ENCODE data around the gene ATP6V1B1. TPM values are rescaled to one million over a fixed set of nuclear protein-coding genes. Genes with fewer than 3 reads are reported as not detected.

Gene ATP6V1B1
- total RNA-seq, 1 donor from 2014 or later: 3.7 TPM

- Mint-ChIP-seq H3K27ac (ENCODE audit: unreplicated experiment) (no peak overlapping the region), H3K4me3 (ENCODE audit: unreplicated experiment) (no peak overlapping the region), H3K27me3 (ENCODE audit: low read depth) (peaks cover 2% of the 10 kb centered on the region), H3K36me3 (ENCODE audit: low read depth) (no peaks in the 10 kb centered on the region), H3K4me1 (ENCODE audit: low read depth) (peaks cover 24% of the 10 kb centered on the region), H3K9me3 (ENCODE audit: low read depth) (no peaks in the 10 kb centered on the region)
- no peak for TF ChIP-seq CTCF (IDR thresholded peaks at IDR 0.05)
- DNase-seq (ENCODE audit: low spot score): no peak
These were observed 13.4 kb downstream of the ATP6V1B1 start for GRCh38 chr2:70949086-70949485.

- Mint-ChIP-seq H3K27ac (ENCODE audit: unreplicated experiment) (no peak overlapping the region), H3K36me3 (ENCODE audit: low read depth) (peaks cover 1% of the 10 kb centered on the region), H3K4me1 (ENCODE audit: low read depth) (peaks cover 5% of the 10 kb centered on the region), H3K27me3 (ENCODE audit: low read depth) (peaks cover 2% of the 10 kb centered on the region), H3K4me3 (ENCODE audit: unreplicated experiment) (no peak overlapping the region), H3K9me3 (ENCODE audit: low read depth) (no peaks in the 10 kb centered on the region)
- no peak for TF ChIP-seq CTCF (IDR thresholded peaks at IDR 0.05)
- no peak for DNase-seq (ENCODE audit: low spot score)
These were observed 19.2 kb downstream of the ATP6V1B1 start for GRCh38 chr2:70954886-70955285.

- Mint-ChIP-seq H3K36me3 (ENCODE audit: low read depth) (peaks cover 4% of the 10 kb centered on the region), H3K4me1 (ENCODE audit: low read depth) (peaks cover 5% of the 10 kb centered on the region), H3K9me3 (ENCODE audit: low read depth) (no peaks in the 10 kb centered on the region), H3K27me3 (ENCODE audit: low read depth) (peaks cover 2% of the 10 kb centered on the region), H3K27ac (ENCODE audit: unreplicated experiment) (no peak overlapping the region), H3K4me3 (ENCODE audit: unreplicated experiment) (no peak overlapping the region)
- no peak for TF ChIP-seq CTCF (IDR thresholded peaks at IDR 0.05)
- DNase-seq (ENCODE audit: low spot score): no peak
These were observed 20.4 kb downstream of the ATP6V1B1 start for GRCh38 chr2:70956141-70956540.

GRCh38 chr2:70957798-70958197 lies 22.1 kb downstream of the ATP6V1B1 start:
- H3K4me1 Mint-ChIP-seq (ENCODE audit: low read depth): peaks cover 5% of the 10 kb centered on the region
- DNase-seq (ENCODE audit: low spot score): no peak
- H3K4me3 Mint-ChIP-seq (ENCODE audit: unreplicated experiment): no peak overlapping the region
- no peak overlapping the region for H3K27ac Mint-ChIP-seq (ENCODE audit: unreplicated experiment)
- peaks cover 4% of the 10 kb centered on the region for H3K36me3 Mint-ChIP-seq (ENCODE audit: low read depth)
- no peak for TF ChIP-seq CTCF (IDR thresholded peaks at IDR 0.05)
- peaks cover 2% of the 10 kb centered on the region for H3K27me3 Mint-ChIP-seq (ENCODE audit: low read depth)
- H3K9me3 Mint-ChIP-seq (ENCODE audit: low read depth): no peaks in the 10 kb centered on the region

- Mint-ChIP-seq H3K27me3 (ENCODE audit: low read depth) (no peaks in the 10 kb centered on the region), H3K27ac (ENCODE audit: unreplicated experiment) (no peak overlapping the region), H3K4me3 (ENCODE audit: unreplicated experiment) (no peak overlapping the region), H3K36me3 (ENCODE audit: low read depth) (peaks cover 6% of the 10 kb centered on the region), H3K4me1 (ENCODE audit: low read depth) (peaks cover 5% of the 10 kb centered on the region), H3K9me3 (ENCODE audit: low read depth) (no peaks in the 10 kb centered on the region)
- no peak for TF ChIP-seq CTCF (IDR thresholded peaks at IDR 0.05)
- no peak for DNase-seq (ENCODE audit: low spot score)
These were observed 23.1 kb downstream of the ATP6V1B1 start for GRCh38 chr2:70958759-70959158.

All from chondrocyte (in vitro differentiated cells).